Heart left ventricle (tissue), 13 donors: ENCODE data around the gene HSPA12A.

ENCODE experiments used
- POLR2A ChIP-seq, 2 donors: fragments of 450-650 bp; IDR thresholded peaks; one replicate each; pipeline ENCODE4 v1.6.1; 2017; ENCODE audit warnings: antibody characterized with exemption in 2 of 2, mild to moderate bottlenecking in 2 of 2, moderate library complexity in 2 of 2
- TF ChIP-seq, protein P1 (sequence below), 12 donors: fragments of 200-600 bp; sonication (generic) in 4 of 12; IDR thresholded peaks; one replicate each; pipeline versions ENCODE4 v1.5.0 to v1.8.0; 2018 to 2022; ENCODE audit warnings: antibody characterized with exemption in 12 of 12, mild to moderate bottlenecking in 5 of 12
- donor health status: ischemic (EF 13 %, LVEDD 7.1; RV severe dilation, severe dysfunction).
- donor health status: DM: no; HTN: yes; CAD: no.
- donor health status: DM: no; HTN: no; CAD: no.
- donor health status: ischemic (EF 25% LVEDD 6.9; RV normal size, moderate dysfunction).
- donor health status: ischemic (EF 25% LVEDD 5.7; RV mildly dilated, moderate dysfunction).
- donor health status: ischemic (EF 35%, LVEDD 5.7; RV mildly dilated, moderate dysfunction).
- donor health status: nonischemic (EF 11% LVEDD 7.7; RV severe dilation, severe dysfunction).
- donor health status: DM: yes; HTN: yes; CAD: no.
- donor health status: PGD.
- donor health status: ischemic (EF 29% LVEDD 5.4; RV normal size, mild dysfunction).
- donor health status: nonischemic (EF 23%, LVEDD 6.1; RV moderate dilation, normal function).

DNA sequence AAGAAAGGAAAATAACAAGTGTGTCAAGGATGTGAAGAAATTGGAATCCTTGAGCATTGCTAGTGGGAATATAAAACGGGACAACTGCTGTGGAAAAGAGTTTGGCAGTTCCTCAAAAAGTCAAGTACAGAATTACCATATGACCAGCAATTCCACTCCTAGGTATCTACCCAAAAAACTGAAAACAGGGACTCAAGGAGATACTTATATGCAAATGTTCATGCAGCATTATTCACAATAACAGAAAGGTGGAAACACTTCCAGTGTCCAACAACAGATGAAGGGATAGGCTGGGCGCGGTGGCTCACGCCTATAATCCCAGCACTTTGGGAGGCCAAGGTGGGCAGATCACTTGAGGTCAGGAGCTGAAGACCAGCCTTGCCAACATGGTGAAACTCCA is 33.5 kb downstream of the HSPA12A start:
- TF ChIP-seq, protein P1, sequence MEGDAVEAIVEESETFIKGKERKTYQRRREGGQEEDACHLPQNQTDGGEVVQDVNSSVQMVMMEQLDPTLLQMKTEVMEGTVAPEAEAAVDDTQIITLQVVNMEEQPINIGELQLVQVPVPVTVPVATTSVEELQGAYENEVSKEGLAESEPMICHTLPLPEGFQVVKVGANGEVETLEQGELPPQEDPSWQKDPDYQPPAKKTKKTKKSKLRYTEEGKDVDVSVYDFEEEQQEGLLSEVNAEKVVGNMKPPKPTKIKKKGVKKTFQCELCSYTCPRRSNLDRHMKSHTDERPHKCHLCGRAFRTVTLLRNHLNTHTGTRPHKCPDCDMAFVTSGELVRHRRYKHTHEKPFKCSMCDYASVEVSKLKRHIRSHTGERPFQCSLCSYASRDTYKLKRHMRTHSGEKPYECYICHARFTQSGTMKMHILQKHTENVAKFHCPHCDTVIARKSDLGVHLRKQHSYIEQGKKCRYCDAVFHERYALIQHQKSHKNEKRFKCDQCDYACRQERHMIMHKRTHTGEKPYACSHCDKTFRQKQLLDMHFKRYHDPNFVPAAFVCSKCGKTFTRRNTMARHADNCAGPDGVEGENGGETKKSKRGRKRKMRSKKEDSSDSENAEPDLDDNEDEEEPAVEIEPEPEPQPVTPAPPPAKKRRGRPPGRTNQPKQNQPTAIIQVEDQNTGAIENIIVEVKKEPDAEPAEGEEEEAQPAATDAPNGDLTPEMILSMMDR (IDR thresholded peaks at IDR 0.05) = no peak
- no peak for TF ChIP-seq POLR2A (IDR thresholded peaks at IDR 0.05)
